Fibroblast of villous mesenchyme (primary cell): ENCODE data around the gene BICD1. TPM values are rescaled to one million over a fixed set of nuclear protein-coding genes. Genes with fewer than 3 reads are reported as not detected.
"Not testable (repeated sequence)": the region's sequence is repeated elsewhere in the genome, so short reads cannot be mapped to it uniquely, and the experiment has no call there.

Experiments
- DNase-seq: peaks from one replicate; pipeline ENCODE4 v3.0.0-alpha.2; 2010; ENCODE audit warnings: low read depth
- H3K4me3 ChIP-seq: 2 replicates; pipeline ENCODE4 v1.5.1; 2011; ENCODE audit warnings: low read depth, mild to moderate bottlenecking, low read length
- total RNA-seq: library from RNA; depleted of rRNA; stranded (reverse); fragments of >200 nt; gene quantifications from 2 replicates; pipeline ENCODE4 v1.2.3, GENCODE V29; 2012
- TF ChIP-seq, protein P1 (sequence below): IDR thresholded peaks from 2 replicates; pipeline ENCODE4 v1.5.1; 2012; ENCODE audit warnings: low read depth, mild to moderate bottlenecking, low read length; ENCODE audit not compliant: insufficient read depth

The BICD1 gene
- total RNA-seq, 1 donor = 24.6 TPM

DNA sequence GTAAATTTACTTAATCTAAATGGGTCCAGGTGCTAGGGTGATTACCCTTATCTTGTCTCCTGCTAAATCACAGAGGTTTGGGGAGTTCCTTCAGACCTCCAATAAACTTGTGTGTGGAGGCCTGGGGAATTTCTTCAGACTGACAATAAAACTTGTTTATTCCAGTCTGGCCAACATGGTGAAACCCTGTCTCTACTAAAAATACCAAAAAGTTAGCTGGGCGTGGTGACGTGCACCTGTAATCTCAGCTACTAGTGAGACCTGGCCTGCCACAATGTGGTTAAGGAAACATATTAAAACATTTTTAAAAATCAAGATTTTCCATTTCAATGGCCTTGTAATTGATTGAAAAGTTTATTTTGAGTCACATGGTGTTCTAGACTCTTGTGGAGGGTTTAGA is 165.8 kb downstream of the BICD1 start:
- TF ChIP-seq, protein P1, sequence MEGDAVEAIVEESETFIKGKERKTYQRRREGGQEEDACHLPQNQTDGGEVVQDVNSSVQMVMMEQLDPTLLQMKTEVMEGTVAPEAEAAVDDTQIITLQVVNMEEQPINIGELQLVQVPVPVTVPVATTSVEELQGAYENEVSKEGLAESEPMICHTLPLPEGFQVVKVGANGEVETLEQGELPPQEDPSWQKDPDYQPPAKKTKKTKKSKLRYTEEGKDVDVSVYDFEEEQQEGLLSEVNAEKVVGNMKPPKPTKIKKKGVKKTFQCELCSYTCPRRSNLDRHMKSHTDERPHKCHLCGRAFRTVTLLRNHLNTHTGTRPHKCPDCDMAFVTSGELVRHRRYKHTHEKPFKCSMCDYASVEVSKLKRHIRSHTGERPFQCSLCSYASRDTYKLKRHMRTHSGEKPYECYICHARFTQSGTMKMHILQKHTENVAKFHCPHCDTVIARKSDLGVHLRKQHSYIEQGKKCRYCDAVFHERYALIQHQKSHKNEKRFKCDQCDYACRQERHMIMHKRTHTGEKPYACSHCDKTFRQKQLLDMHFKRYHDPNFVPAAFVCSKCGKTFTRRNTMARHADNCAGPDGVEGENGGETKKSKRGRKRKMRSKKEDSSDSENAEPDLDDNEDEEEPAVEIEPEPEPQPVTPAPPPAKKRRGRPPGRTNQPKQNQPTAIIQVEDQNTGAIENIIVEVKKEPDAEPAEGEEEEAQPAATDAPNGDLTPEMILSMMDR = no peak
- H3K4me3 ChIP-seq = no peak overlapping the region
- DNase-seq = peak; percentile 62

GRCh38 chr12:32273063-32273522 is 166.4 kb downstream of the BICD1 start:
- no peak overlapping the region for H3K4me3 ChIP-seq
- TF ChIP-seq, protein P1 = no peak
- DNase-seq = no peak

- DNase-seq = no peak
- no peak overlapping the region for H3K4me3 ChIP-seq
- TF ChIP-seq, protein P1 = no peak
These were observed 167.1 kb downstream of the BICD1 start for GRCh38 chr12:32273712-32274111.

DNA sequence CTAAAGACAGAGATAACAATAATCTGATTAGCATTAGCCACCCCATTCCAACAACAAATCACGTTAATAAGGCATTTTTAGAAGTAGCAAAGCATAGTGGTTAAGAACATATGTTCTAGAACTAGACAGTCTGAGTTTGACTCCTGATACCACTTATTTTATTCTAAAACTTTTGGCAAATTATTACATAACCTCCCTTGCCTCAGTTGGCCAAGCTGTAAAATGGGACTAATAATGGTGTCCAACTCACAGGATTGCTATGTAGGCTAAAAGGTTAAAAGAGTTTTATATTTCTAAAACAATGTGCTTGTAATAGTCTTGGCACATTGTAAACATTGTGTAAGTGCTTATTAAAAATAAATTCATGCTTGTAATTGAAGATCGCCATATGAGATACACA is 168.0 kb downstream of the BICD1 start:
- TF ChIP-seq, protein P1 = no peak
- no peak overlapping the region for H3K4me3 ChIP-seq
- no peak for DNase-seq

DNA sequence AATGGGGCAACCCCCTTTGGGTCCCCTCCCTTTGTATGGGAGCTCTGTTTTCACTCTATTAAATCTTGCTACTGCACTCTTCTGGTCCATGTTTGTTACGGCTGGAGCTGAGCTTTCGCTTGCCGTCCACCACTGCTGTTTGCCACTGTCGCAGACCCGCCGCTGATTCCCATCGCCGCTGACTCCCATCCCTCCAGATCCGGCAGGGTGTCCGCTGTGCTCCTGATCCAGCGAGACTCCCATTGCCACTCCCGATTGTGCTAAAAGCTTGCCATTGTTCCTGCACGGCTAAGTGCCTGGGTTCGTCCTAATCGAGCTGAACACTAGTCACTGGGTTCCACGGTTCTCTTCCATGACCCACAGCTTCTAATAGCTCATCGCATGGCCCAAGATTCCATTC is 168.9 kb downstream of the BICD1 start:
- H3K4me3 ChIP-seq = not testable (repeated sequence)

GRCh38 chr12:32277774-32278173 is 171.1 kb downstream of the BICD1 start:
- no peak overlapping the region for H3K4me3 ChIP-seq
- TF ChIP-seq, protein P1 = no peak
- DNase-seq = no peak

More for the DNA sequence above, 168.9 kb downstream of the BICD1 start:
- DNase-seq = not testable (repeated sequence)

- TF ChIP-seq, protein P1 = no peak
- no peak for DNase-seq
- H3K4me3 ChIP-seq = no peak overlapping the region
These were observed 174.5 kb downstream of the BICD1 start for GRCh38 chr12:32281098-32281497.
